Neural cell (in vitro differentiated cells): ENCODE data around the gene ZSWIM8. TPM values are rescaled to one million over a fixed set of nuclear protein-coding genes. Genes with fewer than 3 reads are reported as not detected.

Source experiments
- H2AFZ ChIP-seq: fragments of 200-600, 300-800 bp; sonication (generic), shearing (Covaris generic); 2 replicates; pipeline ENCODE4 v1.6.0; 2014; ENCODE audit warnings: low read depth, mild to moderate bottlenecking, antibody characterized with exemption, low read length, moderate library complexity
- H3F3A ChIP-seq: fragments of 200-600 bp; shearing (Covaris generic); 2 replicates; pipeline ENCODE4 v1.6.1; 2016; ENCODE audit warnings: mild to moderate bottlenecking, moderate library complexity, mixed read lengths, antibody characterized with exemption, low read length; ENCODE audit not compliant: insufficient read depth, poor library complexity, severe bottlenecking
- H3K27ac ChIP-seq: fragments of 200-600, 300-800 bp; sonication (generic), shearing (Covaris generic); 2 replicates; pipeline ENCODE4 v1.5.1; 2014; ENCODE audit warnings: mild to moderate bottlenecking, low read length, moderate library complexity
- H3K27me3 ChIP-seq: fragments of 300-800, 200-600 bp; sonication (generic), shearing (Covaris generic); 2 replicates; pipeline ENCODE4 v1.6.0; 2014; ENCODE audit warnings: mild to moderate bottlenecking, low read depth, low read length, moderate library complexity; ENCODE audit not compliant: insufficient read depth
- H3K36me3 ChIP-seq: fragments of 300-800, 200-600 bp; sonication (generic), shearing (Covaris generic); 2 replicates; pipeline ENCODE4 v1.5.1; 2014; ENCODE audit warnings: mild to moderate bottlenecking, antibody characterized with exemption, low read length, moderate library complexity; ENCODE audit not compliant: insufficient read depth
- H3K4me2 ChIP-seq: fragments of 300-800, 200-600 bp; sonication (generic), shearing (Covaris generic); 2 replicates; pipeline ENCODE4 v1.6.0; 2014; ENCODE audit warnings: mild to moderate bottlenecking, low read length
- H3K4me3 ChIP-seq: fragments of 300-800, 200-600 bp; sonication (generic), shearing (Covaris generic); 2 replicates; pipeline ENCODE4 v1.5.1; 2014; ENCODE audit warnings: mild to moderate bottlenecking, low read length, moderate library complexity
- H3K79me2 ChIP-seq: fragments of 200-600 bp; shearing (Covaris generic); replicated peaks from 2 replicates; pipeline ENCODE4 v1.6.0; 2014; ENCODE audit warnings: mild to moderate bottlenecking, low read length, moderate library complexity; ENCODE audit not compliant: insufficient read depth
- H3K9ac ChIP-seq: fragments of 300-800, 200-600 bp; sonication (generic), shearing (Covaris generic); 2 replicates; pipeline ENCODE4 v1.6.1; 2016; ENCODE audit warnings: mild to moderate bottlenecking, low read length, mixed read lengths
- H3K9me2 ChIP-seq: fragments of 200-600 bp; shearing (Covaris generic); 2 replicates; pipeline ENCODE4 v1.6.1; 2016; ENCODE audit warnings: mild to moderate bottlenecking, low read length, mixed read lengths; ENCODE audit not compliant: insufficient read depth
- H3K9me3 ChIP-seq: fragments of 200-600, 300-800 bp; sonication (generic), shearing (Covaris generic); 2 replicates; pipeline ENCODE4 v1.6.1; 2016; ENCODE audit warnings: mild to moderate bottlenecking, mixed run types, low read length, moderate library complexity, mixed read lengths
- H4K20me1 ChIP-seq: fragments of 200-600 bp; shearing (Covaris generic); 2 replicates; pipeline ENCODE4 v1.6.1; 2016; ENCODE audit warnings: mild to moderate bottlenecking, mixed run types; ENCODE audit not compliant: insufficient read depth
- CTCF ChIP-seq: fragments of 450-650 bp; IDR thresholded peaks from 2 replicates; pipeline ENCODE4 v1.5.1; 2014; ENCODE audit warnings: antibody characterized with exemption, mild to moderate bottlenecking, moderate library complexity; ENCODE audit not compliant: poor library complexity, severe bottlenecking
- EP300 ChIP-seq: fragments of 450-650 bp; conservative IDR thresholded peaks from 2 replicates; pipeline ENCODE4 v1.6.1; 2014; ENCODE audit warnings: antibody characterized with exemption, mild to moderate bottlenecking, moderate library complexity; ENCODE audit not compliant: poor library complexity, severe bottlenecking
- EZH2 ChIP-seq: fragments of 200-600, 300-800 bp; shearing (Covaris generic), sonication (generic); IDR thresholded peaks from 2 replicates; pipeline ENCODE4 v1.6.1; 2014; ENCODE audit warnings: antibody characterized with exemption, low read length, borderline replicate concordance, mild to moderate bottlenecking; ENCODE audit not compliant: insufficient read depth, poor library complexity, severe bottlenecking
- MXI1 ChIP-seq: fragments of 450-650 bp; conservative IDR thresholded peaks from 2 replicates; pipeline ENCODE4 v1.6.1; 2014; ENCODE audit warnings: antibody characterized with exemption, mild to moderate bottlenecking; ENCODE audit not compliant: poor library complexity, severe bottlenecking
- POLR2AphosphoS5 ChIP-seq: IDR thresholded peaks from 2 replicates; pipeline ENCODE4 v1.6.1; 2012
- RAD21 ChIP-seq: fragments of 450-650 bp; conservative IDR thresholded peaks from 2 replicates; pipeline ENCODE4 v1.6.1; 2014; ENCODE audit warnings: antibody characterized with exemption, mild to moderate bottlenecking, moderate library complexity
- REST ChIP-seq: IDR thresholded peaks from 2 replicates; pipeline ENCODE4 v1.6.1; 2012; ENCODE audit warnings: borderline replicate concordance
- SMC3 ChIP-seq: fragments of 450-650 bp; conservative IDR thresholded peaks from 2 replicates; pipeline ENCODE4 v1.6.1; 2014; ENCODE audit warnings: antibody characterized with exemption, mild to moderate bottlenecking, moderate library complexity; ENCODE audit not compliant: poor library complexity
- TAF1 ChIP-seq: IDR thresholded peaks from 2 replicates; pipeline ENCODE4 v1.6.1; 2012; ENCODE audit warnings: low read depth
- polyA plus RNA-seq: library from polyadenylated mRNA; depleted of rRNA; stranded (reverse); fragments of >200 nt; gene quantifications from 2 replicates; pipeline ENCODE4 v1.2.3, GENCODE V29; 2014

Gene ZSWIM8
- polyA plus RNA-seq, 1 donor from 2014 or later, result 69.1 TPM

GRCh38 chr10:73774637-73775036 lies 10.8 kb upstream of the ZSWIM8 start:
- no peaks in the 10 kb centered on the region for H3K27me3 ChIP-seq
- no peaks in the 10 kb centered on the region for H3K9me3 ChIP-seq
- peak overlapping the region; percentile 98 for H3K4me2 ChIP-seq
- no peak for TF ChIP-seq SMC3
- TF ChIP-seq TAF1, result no peak
- TF ChIP-seq REST, result no peak
- no peak for TF ChIP-seq MXI1
- TF ChIP-seq CTCF, result no peak
- no peak for TF ChIP-seq EP300
- peak overlapping the region; percentile 22 for H3K9ac ChIP-seq
- H2AFZ ChIP-seq, result no peak overlapping the region
- H3K9me2 ChIP-seq, result no peaks in the 10 kb centered on the region
- H3K36me3 ChIP-seq, result no peaks in the 10 kb centered on the region
- peaks cover 22% of the 10 kb centered on the region for H3K79me2 ChIP-seq
- no peaks in the 10 kb centered on the region for H4K20me1 ChIP-seq
- no peak overlapping the region for H3K27ac ChIP-seq
- peak overlapping the region; percentile 97 for H3K4me3 ChIP-seq
- H3F3A ChIP-seq, result no peaks in the 10 kb centered on the region

- Histone ChIP-seq H3K9ac (no peak overlapping the region), H3K9me2 (no peaks in the 10 kb centered on the region), H3F3A (no peaks in the 10 kb centered on the region), H3K79me2 (peaks cover 51% of the 10 kb centered on the region), H3K4me2 (no peak overlapping the region), H3K27ac (no peak overlapping the region), H3K4me3 (no peak overlapping the region), H3K27me3 (no peaks in the 10 kb centered on the region), H2AFZ (no peak overlapping the region), H3K36me3 (no peaks in the 10 kb centered on the region), H3K9me3 (no peaks in the 10 kb centered on the region), H4K20me1 (no peaks in the 10 kb centered on the region)
- TF ChIP-seq REST (no peak), RAD21 (no peak), TAF1 (no peak), MXI1 (no peak), SMC3 (no peak), CTCF (no peak), EZH2 (no peak), POLR2AphosphoS5 (no peak), EP300 (no peak)
Measured at GRCh38 chr10:73779018-73779417, 6.4 kb upstream of the ZSWIM8 start.
